Prostate gland (tissue), 2 donors: ENCODE measurements around the gene TMEM63C. TPM values are rescaled to one million over a fixed set of nuclear protein-coding genes. Genes with fewer than 3 reads are reported as not detected.

Experiments
- DNase-seq: peaks from one replicate; pipeline ENCODE4 v3.0.0-alpha.2; 2019; ENCODE audit warnings: low spot score
- H3K27ac ChIP-seq, 2 donors: fragments of 200-600 bp; sonication (generic); 2 replicates each; pipeline ENCODE4 v1.5.1; 2017 to 2019
- H3K27me3 ChIP-seq: fragments of 200-600 bp; sonication (generic); replicated peaks from 2 replicates; pipeline ENCODE4 v1.5.1; 2019; ENCODE audit not compliant: insufficient read depth
- H3K36me3 ChIP-seq, 2 donors: fragments of 200-600 bp; sonication (generic); 1 replicate in 1 of 2; 2 replicates in 1 of 2; pipeline versions ENCODE4 v1.5.1 to v1.8.1; 2017 to 2019
- H3K4me1 ChIP-seq: fragments of 200-600 bp; sonication (generic); replicated peaks from 2 replicates; pipeline ENCODE4 v1.5.1; 2019
- H3K4me3 ChIP-seq, 2 donors: fragments of 200-600 bp; sonication (generic); 2 replicates each; pipeline ENCODE4 v1.5.1; 2017 to 2019
- H3K9me3 ChIP-seq: fragments of 200-600 bp; sonication (generic); 2 replicates; pipeline ENCODE4 v1.5.1; 2017
- CTCF ChIP-seq, 4 experiments: fragments of 200-600 bp in 2 of 4; fragments of 450-650 bp in 2 of 4; sonication (generic) in 2 of 4; IDR thresholded peaks; 1 replicate in 3 of 4; 2 replicates in 1 of 4; pipeline ENCODE4 v1.5.1; 2016 to 2019; ENCODE audit warnings: antibody characterized with exemption in 4 of 4, mild to moderate bottlenecking in 2 of 4, moderate library complexity in 2 of 4
- POLR2A ChIP-seq: fragments of 450-650 bp; IDR thresholded peaks from one replicate; pipeline ENCODE4 v1.6.1; 2016; ENCODE audit warnings: antibody characterized with exemption, mild to moderate bottlenecking
- POLR2AphosphoS5 ChIP-seq: sonication (generic); formaldehyde crosslinking; IDR thresholded peaks from one replicate; pipeline ENCODE4 v1.6.1; 2017; ENCODE audit warnings: antibody characterized with exemption
- WGBS: methylation state at CpG from one replicate; pipeline ENCODE4 v1.1.5; 2018; 5-methylcytosine and 5-hydroxymethylcytosine counted together
- intact Hi-C: fragments of 100-400 bp; cut with DNase I; formaldehyde crosslinking; loops from one replicate; pipeline ENCODE4 v1.14.2; 2022
- total RNA-seq, 2 donors: library from RNA; depleted of rRNA; stranded (reverse); fragments of >200 nt; gene quantifications; one replicate each; pipeline ENCODE4 v1.1.0, GENCODE V29; 2016

The TMEM63C gene
- total RNA-seq, 2 donors from 2014 or later = 2.0 to 7.8 TPM

- DNase-seq = no peak
- peak in 3 of 4 experiments; percentile 11 to 29 (median 17) for TF ChIP-seq CTCF (IDR thresholded peaks at IDR 0.05)
- no peak for TF ChIP-seq POLR2AphosphoS5
- TF ChIP-seq POLR2A = no peak
- intact Hi-C loops = no loop called here
- Histone ChIP-seq H3K4me3 (no peak overlapping the region), H3K27me3 (no peaks in the 10 kb centered on the region), H3K36me3 (no peaks in the 10 kb centered on the region), H3K27ac (no peak overlapping the region), H3K9me3 (no peaks in the 10 kb centered on the region), H3K4me1 (no peaks in the 10 kb centered on the region)
- WGBS = 28% methylated on average over 2 of the region's 2 CpGs
Measured at GRCh38 chr14:77151918-77152588, 29.5 kb upstream of the TMEM63C start.

- H3K4me3 ChIP-seq = no peak overlapping the region
- H3K4me1 ChIP-seq = no peaks in the 10 kb centered on the region
- H3K27ac ChIP-seq = no peak overlapping the region
- H3K36me3 ChIP-seq = no peaks in the 10 kb centered on the region
- peaks cover 2% of the 10 kb centered on the region for H3K27me3 ChIP-seq
- H3K9me3 ChIP-seq = no peaks in the 10 kb centered on the region
- 96% methylated on average over 3 of the region's 3 CpGs for WGBS
- intact Hi-C loops = loop anchor here (2.0 kb wide), 1 partner anchor 161 kb away; no protein-coding TSS in a partner anchor
- no peak for DNase-seq
- TF ChIP-seq POLR2AphosphoS5 (no peak), POLR2A (no peak), CTCF (IDR thresholded peaks at IDR 0.05) (no peak)
Measured at GRCh38 chr14:77153802-77154201, 27.8 kb upstream of the TMEM63C start.

- DNase-seq = no peak
- Histone ChIP-seq H3K36me3 (no peaks in the 10 kb centered on the region), H3K27ac (no peak overlapping the region), H3K4me1 (no peaks in the 10 kb centered on the region), H3K4me3 (no peak overlapping the region), H3K9me3 (no peaks in the 10 kb centered on the region), H3K27me3 (peaks cover 2% of the 10 kb centered on the region)
- WGBS = 46% methylated on average over 7 of the region's 7 CpGs
- TF ChIP-seq POLR2AphosphoS5 (no peak), CTCF (IDR thresholded peaks at IDR 0.05) (no peak), POLR2A (no peak)
- intact Hi-C loops = loop anchor here (2.0 kb wide), 1 partner anchor 160 kb away; no protein-coding TSS in a partner anchor
Measured at GRCh38 chr14:77154421-77154820, 27.2 kb upstream of the TMEM63C start.

GRCh38 chr14:77155083-77155482, 26.5 kb upstream of the TMEM63C start:
- 73% methylated on average over 2 of the region's 2 CpGs for WGBS
- Histone ChIP-seq H3K4me3 (no peak overlapping the region), H3K27ac (no peak overlapping the region), H3K9me3 (no peaks in the 10 kb centered on the region), H3K36me3 (no peaks in the 10 kb centered on the region), H3K4me1 (no peaks in the 10 kb centered on the region), H3K27me3 (peaks cover 2% of the 10 kb centered on the region)
- intact Hi-C loops = loop anchor here (2.0 to 5.0 kb wide), 2 partner anchors 160 to 302 kb away; partner anchors contain the start of genes AHSA1 and VIPAS39
- TF ChIP-seq POLR2AphosphoS5 = no peak
- TF ChIP-seq CTCF (IDR thresholded peaks at IDR 0.05) = no peak
- no peak for TF ChIP-seq POLR2A
- DNase-seq = no peak

- intact Hi-C loops = loop anchor here (5.0 kb wide), 1 partner anchor 300 kb away; the partner anchor contains the start of genes AHSA1 and VIPAS39
- Histone ChIP-seq H3K4me1 (no peaks in the 10 kb centered on the region), H3K27ac (no peak overlapping the region), H3K4me3 (no peak overlapping the region), H3K9me3 (no peaks in the 10 kb centered on the region), H3K36me3 (no peaks in the 10 kb centered on the region), H3K27me3 (peaks cover 2% of the 10 kb centered on the region)
- DNase-seq = no peak
- WGBS = 55% methylated on average over 11 of the region's 11 CpGs
- TF ChIP-seq CTCF (IDR thresholded peaks at IDR 0.05) (no peak), POLR2A (no peak), POLR2AphosphoS5 (no peak)
Measured at GRCh38 chr14:77157740-77158139, 23.9 kb upstream of the TMEM63C start.
